H1 (cell line): Measurements from ENCODE around the gene NUAK1.

ENCODE experiments used
- ATF3 ChIP-seq: IDR thresholded peaks from 2 replicates; pipeline ENCODE4 v1.6.1; 2011; ENCODE audit warnings: low read depth, mild to moderate bottlenecking, low read length; ENCODE audit not compliant: insufficient read depth
- CTCF ChIP-seq, 3 experiments: IDR thresholded peaks; 1 replicate in 2 of 3; 2 replicates in 1 of 3; pipeline versions ENCODE4 v1.5.1 to v1.6.1; 2011; ENCODE audit warnings: low read length in 3 of 3, mild to moderate bottlenecking in 3 of 3, inconsistent platforms in 2 of 3, low read depth in 1 of 3, moderate library complexity in 1 of 3; ENCODE audit not compliant: insufficient read depth in 1 of 3; ENCODE audit errors: control extremely low read depth in 1 of 3
- EP300 ChIP-seq, 2 experiments: IDR thresholded peaks; 1 replicate in 1 of 2; 2 replicates in 1 of 2; pipeline ENCODE4 v1.6.1; 2011 to 2012; ENCODE audit warnings: low read depth in 2 of 2, low read length in 2 of 2, mild to moderate bottlenecking in 2 of 2, borderline replicate concordance in 1 of 2, inconsistent platforms in 1 of 2, moderate library complexity in 1 of 2
- HDAC2 ChIP-seq, 2 experiments: fragments of 300-600 bp in 1 of 2; sonication (generic) in 1 of 2; IDR thresholded peaks; 2 replicates each; pipeline ENCODE4 v1.6.1; 2011 to 2012; ENCODE audit warnings: low read depth in 2 of 2, low read length in 2 of 2, mild to moderate bottlenecking in 2 of 2, moderate library complexity in 2 of 2, borderline replicate concordance in 1 of 2, inconsistent platforms in 1 of 2
- RAD21 ChIP-seq, 2 experiments: IDR thresholded peaks in 1 of 2; conservative IDR thresholded peaks in 1 of 2; 2 replicates each; pipeline ENCODE4 v1.6.1; 2011; ENCODE audit warnings: low read depth in 2 of 2, low read length in 2 of 2, improper control_type of control experiment in 1 of 2, inconsistent platforms in 1 of 2, mild to moderate bottlenecking in 1 of 2, moderate library complexity in 1 of 2
- RFX5 ChIP-seq: IDR thresholded peaks from 2 replicates; pipeline ENCODE4 v1.6.1; 2011; ENCODE audit warnings: low read depth, low read length, improper control_type of control experiment, borderline replicate concordance
- SIN3A ChIP-seq, 2 experiments: IDR thresholded peaks in 1 of 2; conservative IDR thresholded peaks in 1 of 2; 2 replicates each; pipeline ENCODE4 v1.6.1; 2011 to 2012; ENCODE audit warnings: low read length in 2 of 2, improper control_type of control experiment in 1 of 2, low read depth in 1 of 2, mild to moderate bottlenecking in 1 of 2
- SP1 ChIP-seq: IDR thresholded peaks from 2 replicates; pipeline ENCODE4 v1.6.1; 2011; ENCODE audit warnings: low read depth, low read length
- TAF7 ChIP-seq: optimal IDR thresholded peaks from 2 replicates; pipeline ENCODE3; 2011; ENCODE audit warnings: low read depth, mild to moderate bottlenecking, inconsistent platforms, low read length, moderate library complexity, borderline replicate concordance
- TEAD4 ChIP-seq: IDR thresholded peaks from 2 replicates; pipeline ENCODE4 v1.6.1; 2012; ENCODE audit warnings: low read depth, low read length, inconsistent platforms, mixed read lengths

GRCh38 chr12:106126441-106127337 lies 12.1 kb downstream of the NUAK1 start:
- TF ChIP-seq EP300 (IDR thresholded peaks at IDR 0.05; ENCODE audit: borderline replicate concordance in 1 of 2, low read depth in 2 of 2, low read length in 2 of 2) (no peak), CTCF (IDR thresholded peaks at IDR 0.05; ENCODE audit: control extremely low read depth in 1 of 3, insufficient read depth in 1 of 3, low read depth in 1 of 3, low read length in 3 of 3) (no peak), RAD21 (IDR thresholded peaks at IDR 0.05 in 1 of 2, conservative IDR thresholded peaks at IDR 0.05 in 1 of 2; ENCODE audit: low read depth in 2 of 2, low read length in 2 of 2) (no peak), RFX5 (no peak), TAF7 (no peak), SIN3A (conservative IDR thresholded peaks at IDR 0.05 in 1 of 2, IDR thresholded peaks at IDR 0.05 in 1 of 2; ENCODE audit: low read depth in 1 of 2, low read length in 2 of 2) (no peak), SP1 (no peak), HDAC2 (IDR thresholded peaks at IDR 0.05; ENCODE audit: borderline replicate concordance in 1 of 2, low read depth in 2 of 2, low read length in 2 of 2) (no peak), TEAD4 (no peak), ATF3 (no peak)
